GM19351 (cell line): ENCODE results near the gene HARBI1.
A peak's percentile ranks its signal among the peaks of the same experiment; 100 is the strongest.

Experiments
- ATAC-seq: cut with Tn5 transposase; IDR thresholded peaks from one replicate; pipeline ENCODE4 v1.9.1; 2021; ENCODE audit warnings: mild to moderate bottlenecking, moderate library complexity; ENCODE audit not compliant: unreplicated experiment

HARBI1 gene

GRCh38 chr11:46635557-46636139 is 18.6 kb upstream of the HARBI1 start:
- no peak for ATAC-seq

GRCh38 chr11:46633291-46634217 is 16.5 kb upstream of the HARBI1 start:
- no peak for ATAC-seq

- no peak for ATAC-seq
These were observed 15.5 kb upstream of the HARBI1 start for GRCh38 chr11:46632502-46632901.

- no peak for ATAC-seq
These were observed 14.6 kb upstream of the HARBI1 start for GRCh38 chr11:46631676-46632075.

GRCh38 chr11:46630237-46630636 is 13.2 kb upstream of the HARBI1 start:
- no peak for ATAC-seq

- no peak for ATAC-seq
These were observed 11.9 kb upstream of the HARBI1 start for GRCh38 chr11:46628961-46629360.

- ATAC-seq = no peak
These were observed 8.4 kb upstream of the HARBI1 start for GRCh38 chr11:46625406-46625805.

- ATAC-seq = no peak
These were observed 1.8 kb upstream of the HARBI1 start for GRCh38 chr11:46618837-46619236.

- no peak for ATAC-seq
These were observed 916 bp upstream of the HARBI1 start for GRCh38 chr11:46617972-46618314.

- peak; percentile 19 for ATAC-seq
These were observed 385 bp downstream of the HARBI1 start for GRCh38 chr11:46616551-46617133.

- no peak for ATAC-seq
These were observed 1.3 kb downstream of the HARBI1 start for GRCh38 chr11:46615756-46616155.

GRCh38 chr11:46612326-46612725 is 4.7 kb downstream of the HARBI1 start:
- no peak for ATAC-seq

GRCh38 chr11:46611526-46612304 is 5.3 kb downstream of the HARBI1 start:
- ATAC-seq = no peak

- ATAC-seq = no peak
These were observed 7.6 kb downstream of the HARBI1 start for GRCh38 chr11:46609386-46609785.

GRCh38 chr11:46607516-46607915 is 9.5 kb downstream of the HARBI1 start:
- ATAC-seq = no peak

- ATAC-seq = no peak
These were observed 12.2 kb downstream of the HARBI1 start for GRCh38 chr11:46604796-46605195.

GRCh38 chr11:46603704-46604308 is 13.2 kb downstream of the HARBI1 start:
- peak; percentile 55 for ATAC-seq

GRCh38 chr11:46601129-46601528 is 15.9 kb downstream of the HARBI1 start:
- no peak for ATAC-seq

- ATAC-seq = no peak
These were observed 16.6 kb downstream of the HARBI1 start for GRCh38 chr11:46600194-46600960.
